Activated CD8-positive, alpha-beta memory T cell treated with anti-CD3 and anti-CD28 coated beads, Interleukin-2, amount 10 ng/mL, durations not matched to agents 7 days and 5 days (primary cell): ENCODE results near the gene CFH. TPM values are rescaled to one million over a fixed set of nuclear protein-coding genes. Genes with fewer than 3 reads are reported as not detected.
"Not testable (repeated sequence)": the region's sequence is repeated elsewhere in the genome, so short reads cannot be mapped to it uniquely, and the experiment has no call there.

Source experiments
- ATAC-seq: fragments of 150-1000 bp; cut with Tn5 transposase; one replicate; pipeline ENCODE4 v1.10.0; 2021; ENCODE audit warnings: moderate library complexity
- CTCF ChIA-PET: fragments of 350-600 bp; sonication (Branson Sonifier 250); formaldehyde crosslinking; loops from one replicate; lab custom pipeline; 2021; ENCODE audit warnings: antibody characterized with exemption; lab: Charles Lee
- DNase-seq: peaks from one replicate; pipeline ENCODE4 v3.0.0-alpha.2; 2020
- H3K27ac Mint-ChIP-seq: one replicate; pipeline ENCODE4 v1.8.0; 2021; ENCODE audit warnings: mild to moderate bottlenecking, mixed read lengths
- H3K27me3 Mint-ChIP-seq: one replicate; pipeline ENCODE4 v1.8.0; 2021; ENCODE audit warnings: mixed read lengths
- H3K36me3 Mint-ChIP-seq: one replicate; pipeline ENCODE4 v1.8.0; 2021; ENCODE audit warnings: mild to moderate bottlenecking, mixed read lengths
- H3K4me1 Mint-ChIP-seq: one replicate; pipeline ENCODE4 v1.8.0; 2021; ENCODE audit warnings: mixed read lengths
- H3K4me3 Mint-ChIP-seq: one replicate; pipeline ENCODE4 v1.8.0; 2021; ENCODE audit warnings: mild to moderate bottlenecking, moderate library complexity, mixed read lengths
- H3K9me3 Mint-ChIP-seq: one replicate; pipeline ENCODE4 v1.8.0; 2022; ENCODE audit warnings: low read depth, mixed read lengths
- total RNA-seq, 2 experiments: library from RNA; stranded (reverse); gene quantifications; one replicate each; pipeline ENCODE4 v1.2.3, GENCODE V29; 2021

Gene CFH
- 10 to 100 TPM in 1 of 2 experiments, 1 to 10 TPM in 1; 5.0 to 13.3 TPM for total RNA-seq

DNA sequence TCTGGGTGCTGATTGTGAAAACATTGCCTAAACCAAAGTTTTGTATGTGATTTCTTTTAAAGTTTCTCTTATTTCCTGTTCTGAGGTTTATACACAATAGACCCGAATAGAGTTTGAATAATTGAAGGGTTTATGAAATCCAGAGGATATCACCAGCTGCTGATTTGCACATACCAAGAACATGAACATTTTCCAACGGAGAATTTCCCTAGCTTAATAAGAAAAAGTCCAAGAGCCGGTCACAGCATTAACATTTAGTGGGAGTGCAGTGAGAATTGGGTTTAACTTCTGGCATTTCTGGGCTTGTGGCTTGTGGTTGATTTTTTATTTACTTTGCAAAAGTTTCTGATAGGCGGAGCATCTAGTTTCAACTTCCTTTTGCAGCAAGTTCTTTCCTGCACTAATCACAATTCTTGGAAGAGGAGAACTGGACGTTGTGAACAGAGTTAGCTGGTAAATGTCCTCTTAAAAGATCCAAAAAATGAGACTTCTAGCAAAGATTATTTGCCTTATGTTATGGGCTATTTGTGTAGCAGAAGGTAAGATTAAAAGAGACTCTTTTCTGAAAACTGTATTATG lies at the start of gene CFH:
TSS of gene CFH (plus strand) at position 407 of the 579 bp plus-strand sequence. CDS start at position 482, 75 bp downstream.
- CTCF ChIA-PET = interaction anchor here (1.7 kb wide), 1 partner anchor 9 kb away, joined by 5 read pairs; no protein-coding TSS in a partner anchor
- H3K27me3 Mint-ChIP-seq = peaks cover 4% of the 10 kb centered on the region

DNA sequence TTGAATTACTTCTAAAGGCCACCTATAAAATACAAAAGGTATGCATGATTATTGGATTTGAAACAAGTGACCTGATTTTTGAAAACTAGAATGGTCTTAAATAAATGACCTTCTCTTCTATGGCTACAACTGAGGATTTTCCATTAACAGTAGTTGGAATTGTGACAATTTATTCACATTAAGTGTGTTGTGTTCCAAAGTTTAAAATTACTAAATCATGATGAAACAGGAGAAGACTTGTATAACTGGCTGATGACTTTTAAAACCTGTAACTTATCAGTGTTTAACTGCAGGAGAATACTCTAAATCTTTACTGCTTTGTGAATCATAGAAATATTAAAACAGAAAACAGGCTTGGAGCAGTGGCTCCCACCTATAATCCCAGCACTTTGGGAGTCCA lies 48.2 kb upstream of the CFH start:
- H3K4me3 Mint-ChIP-seq = no peak overlapping the region
- peaks cover 29% of the 10 kb centered on the region for H3K27me3 Mint-ChIP-seq
- H3K4me1 Mint-ChIP-seq = peaks cover 6% of the 10 kb centered on the region
- DNase-seq = no peak
- H3K27ac Mint-ChIP-seq = no peak overlapping the region
- no peak for ATAC-seq
- H3K9me3 Mint-ChIP-seq = no peaks in the 10 kb centered on the region
- CTCF ChIA-PET = no interaction called here
- no peaks in the 10 kb centered on the region for H3K36me3 Mint-ChIP-seq

More for the DNA sequence above, at the start of gene CFH:
- Mint-ChIP-seq H3K36me3 (no peaks in the 10 kb centered on the region), H3K4me3 (peak within 1 kb of the TSS; percentile 72), H3K27ac (peak within 1 kb of the TSS; percentile 58), H3K4me1 (peaks cover 22% of the 10 kb centered on the region), H3K9me3 (no peaks in the 10 kb centered on the region)
- DNase-seq (no peak), ATAC-seq (peak; percentile 71)

- no peaks in the 10 kb centered on the region for H3K36me3 Mint-ChIP-seq
These were observed 43.9 kb upstream of the CFH start for GRCh38 chr1:196607981-196608380.

GRCh38 chr1:196608390-196609369 lies 43.2 kb upstream of the CFH start, which contains the start of gene KCNT2:
KCNT2 (minus strand) TSS chr1:196608440; CDS start chr1:196608309, 131 bp downstream.
- peaks cover 6% of the 10 kb centered on the region for H3K4me1 Mint-ChIP-seq
- CTCF ChIA-PET = interaction anchor here (1.1 kb wide), 1 partner anchor 18 kb away, joined by 3 read pairs; no protein-coding TSS in a partner anchor
- H3K4me3 Mint-ChIP-seq = peak within 1 kb of the TSS; percentile 53
- peaks cover 61% of the 10 kb centered on the region for H3K27me3 Mint-ChIP-seq
- DNase-seq (no peak), ATAC-seq (peak; percentile 33)
- H3K36me3 Mint-ChIP-seq = no peaks in the 10 kb centered on the region
- no peaks in the 10 kb centered on the region for H3K9me3 Mint-ChIP-seq
- no peak within 1 kb of the TSS for H3K27ac Mint-ChIP-seq

More at GRCh38 chr1:196607981-196608380, 43.9 kb upstream of the CFH start:
- Mint-ChIP-seq H3K4me1 (peaks cover 6% of the 10 kb centered on the region), H3K27ac (no peak overlapping the region), H3K9me3 (no peaks in the 10 kb centered on the region), H3K27me3 (peaks cover 60% of the 10 kb centered on the region), H3K4me3 (peak overlapping the region; percentile 53)
- ATAC-seq (no peak), DNase-seq (no peak)
- CTCF ChIA-PET = no interaction called here

- ATAC-seq = no peak
- CTCF ChIA-PET = interaction anchor here (1.1 kb wide), 1 partner anchor 17 kb away, joined by 3 read pairs; no protein-coding TSS in a partner anchor
- peaks cover 6% of the 10 kb centered on the region for H3K4me1 Mint-ChIP-seq
These were observed 42.5 kb upstream of the CFH start for GRCh38 chr1:196609370-196609737.

DNA sequence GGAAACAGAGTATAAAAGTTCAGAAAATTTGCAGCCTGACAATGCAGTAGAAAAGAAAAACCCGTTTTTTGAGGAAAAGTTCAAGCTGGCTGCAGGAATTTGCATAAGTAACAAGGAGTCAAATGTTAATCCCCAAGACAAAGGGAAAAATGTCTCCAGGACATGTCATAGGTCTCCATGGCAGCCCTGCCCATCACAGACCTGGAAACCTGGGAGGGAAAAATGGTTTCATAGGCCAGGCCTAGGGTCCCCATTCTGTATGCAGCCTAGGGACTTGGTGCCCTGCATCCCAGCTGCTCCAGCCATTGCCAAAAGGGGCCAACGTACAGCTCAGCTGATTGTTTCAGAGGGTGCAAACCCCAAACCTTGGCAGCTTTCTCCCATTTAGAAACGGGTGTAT lies 40.0 kb upstream of the CFH start:
- Mint-ChIP-seq H3K9me3 (no peaks in the 10 kb centered on the region), H3K4me1 (peaks cover 6% of the 10 kb centered on the region), H3K27me3 (peaks cover 47% of the 10 kb centered on the region), H3K4me3 (no peak overlapping the region), H3K36me3 (no peaks in the 10 kb centered on the region), H3K27ac (no peak overlapping the region)
- ATAC-seq (no peak), DNase-seq (no peak)
- CTCF ChIA-PET = no interaction called here

More at GRCh38 chr1:196609370-196609737, 42.5 kb upstream of the CFH start:
- DNase-seq = no peak
- Mint-ChIP-seq H3K27me3 (peaks cover 59% of the 10 kb centered on the region), H3K4me3 (no peak overlapping the region), H3K36me3 (no peaks in the 10 kb centered on the region), H3K27ac (no peak overlapping the region), H3K9me3 (no peaks in the 10 kb centered on the region)

DNA sequence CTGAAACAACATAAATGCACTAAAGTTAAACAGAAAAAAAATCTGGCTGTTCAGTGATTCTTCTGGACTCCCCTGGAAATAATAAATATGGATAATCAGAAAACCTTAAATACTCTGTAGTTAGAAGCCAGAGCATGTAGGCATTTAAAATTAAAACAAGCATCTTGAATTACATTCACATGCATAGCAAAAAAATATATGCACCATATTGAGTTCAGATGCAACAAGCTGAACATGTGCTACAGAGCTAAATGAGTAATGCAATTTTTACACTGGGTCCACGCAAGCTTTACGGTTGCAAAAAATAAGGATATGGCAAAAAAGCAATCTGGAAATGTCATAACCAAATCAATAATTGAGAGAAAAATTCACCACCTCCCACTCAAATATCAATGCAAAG lies 32.1 kb upstream of the CFH start:
- no peaks in the 10 kb centered on the region for H3K4me1 Mint-ChIP-seq
- H3K9me3 Mint-ChIP-seq = no peaks in the 10 kb centered on the region
- H3K4me3 Mint-ChIP-seq = no peak overlapping the region
- H3K36me3 Mint-ChIP-seq = no peaks in the 10 kb centered on the region
- H3K27ac Mint-ChIP-seq = no peak overlapping the region
- DNase-seq = no peak
- ATAC-seq = no peak
- H3K27me3 Mint-ChIP-seq = no peaks in the 10 kb centered on the region
- CTCF ChIA-PET = no interaction called here

DNA sequence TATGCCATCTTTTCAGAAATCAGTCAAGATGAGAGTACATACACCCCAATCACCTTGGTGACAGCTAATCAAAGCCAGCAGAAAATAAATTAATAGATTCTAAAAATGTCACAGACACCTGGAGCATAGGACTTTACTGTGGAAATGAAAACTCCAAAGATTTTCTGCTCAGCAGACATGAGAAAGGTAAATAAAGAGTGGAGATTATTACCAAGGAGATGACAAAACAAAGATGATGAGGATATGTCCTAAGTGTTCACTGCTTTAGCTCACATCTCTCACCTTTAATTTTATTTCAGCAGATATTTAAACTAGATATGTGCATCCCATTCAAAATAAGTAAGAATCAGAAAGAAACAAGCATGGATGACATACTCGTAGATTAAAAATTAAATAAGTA lies 28.8 kb upstream of the CFH start:
- H3K4me3 Mint-ChIP-seq = no peak overlapping the region
- ATAC-seq (no peak), DNase-seq (no peak)
- no peaks in the 10 kb centered on the region for H3K27me3 Mint-ChIP-seq
- no peaks in the 10 kb centered on the region for H3K4me1 Mint-ChIP-seq
- no peak overlapping the region for H3K27ac Mint-ChIP-seq
- no peaks in the 10 kb centered on the region for H3K36me3 Mint-ChIP-seq
- CTCF ChIA-PET = no interaction called here
- H3K9me3 Mint-ChIP-seq = no peaks in the 10 kb centered on the region

- ATAC-seq (no peak), DNase-seq (no peak)
- no peaks in the 10 kb centered on the region for H3K36me3 Mint-ChIP-seq
- no peaks in the 10 kb centered on the region for H3K4me1 Mint-ChIP-seq
- H3K27me3 Mint-ChIP-seq = no peaks in the 10 kb centered on the region
- no peak overlapping the region for H3K4me3 Mint-ChIP-seq
- H3K9me3 Mint-ChIP-seq = peaks cover 3% of the 10 kb centered on the region
- CTCF ChIA-PET = no interaction called here
- H3K27ac Mint-ChIP-seq = no peak overlapping the region
These were observed 23.0 kb upstream of the CFH start for GRCh38 chr1:196628838-196629237.

- H3K27me3 Mint-ChIP-seq = peaks cover 2% of the 10 kb centered on the region
- CTCF ChIA-PET = no interaction called here
- DNase-seq = no peak
These were observed 14.2 kb upstream of the CFH start for GRCh38 chr1:196637606-196638005.

DNA sequence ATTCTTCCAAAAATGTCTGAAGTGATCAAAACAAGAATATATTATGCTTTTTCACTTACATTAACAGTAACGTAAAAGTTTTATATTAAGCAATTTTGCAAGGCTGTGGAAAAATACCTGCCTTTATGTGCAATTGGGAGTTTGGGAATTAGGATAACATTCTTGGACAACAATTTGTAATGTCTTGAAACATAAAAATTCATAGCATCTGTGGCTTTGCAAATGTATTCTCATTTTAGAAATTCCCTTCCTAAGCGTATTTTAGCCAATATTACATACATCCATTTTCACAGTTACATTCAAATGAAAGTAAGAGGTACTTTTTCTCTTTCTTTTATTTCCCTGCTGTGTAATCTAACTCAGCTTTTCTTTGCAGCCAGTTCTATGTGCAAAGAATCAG lies 13.4 kb upstream of the CFH start:
- Mint-ChIP-seq H3K36me3 (no peaks in the 10 kb centered on the region), H3K4me3 (no peak overlapping the region), H3K27ac (no peak overlapping the region), H3K4me1 (no peaks in the 10 kb centered on the region), H3K27me3 (peaks cover 5% of the 10 kb centered on the region), H3K9me3 (no peaks in the 10 kb centered on the region)
- ATAC-seq (no peak), DNase-seq (no peak)
- CTCF ChIA-PET = no interaction called here

More at GRCh38 chr1:196637606-196638005, 14.2 kb upstream of the CFH start:
- ATAC-seq = no peak
- H3K4me3 Mint-ChIP-seq = no peak overlapping the region
- no peaks in the 10 kb centered on the region for H3K4me1 Mint-ChIP-seq
- no peak overlapping the region for H3K27ac Mint-ChIP-seq
- H3K36me3 Mint-ChIP-seq = no peaks in the 10 kb centered on the region
- no peaks in the 10 kb centered on the region for H3K9me3 Mint-ChIP-seq

DNA sequence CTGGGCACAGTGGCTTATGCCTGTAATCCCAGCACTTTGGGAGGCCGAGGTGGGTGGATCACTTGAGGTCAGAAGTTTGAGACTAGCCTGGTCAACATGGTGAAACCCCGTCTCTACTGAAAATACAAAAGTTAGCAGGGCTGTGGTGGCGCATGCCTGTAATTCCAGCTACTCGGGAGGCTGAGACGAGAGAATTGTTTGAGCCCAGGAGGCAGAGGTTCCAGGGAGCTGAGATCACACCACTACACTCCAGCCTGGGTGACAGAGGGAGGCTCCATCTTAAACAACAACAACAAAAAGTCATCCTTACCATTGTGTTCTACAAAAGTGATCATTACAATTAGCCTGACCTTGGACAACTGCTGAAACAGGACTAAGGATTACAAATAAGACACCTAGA lies 12.6 kb upstream of the CFH start:
- H3K9me3 Mint-ChIP-seq, H3K36me3 Mint-ChIP-seq, H3K4me1 Mint-ChIP-seq, H3K27me3 Mint-ChIP-seq, CTCF ChIA-PET, DNase-seq, H3K27ac Mint-ChIP-seq, H3K4me3 Mint-ChIP-seq, ATAC-seq: not testable (repeated sequence)

GRCh38 chr1:196640976-196641375 lies 10.9 kb upstream of the CFH start:
- Mint-ChIP-seq H3K4me3 (no peak overlapping the region), H3K9me3 (no peaks in the 10 kb centered on the region), H3K27me3 (peaks cover 16% of the 10 kb centered on the region), H3K36me3 (no peaks in the 10 kb centered on the region), H3K4me1 (no peaks in the 10 kb centered on the region), H3K27ac (no peak overlapping the region)
- DNase-seq (no peak), ATAC-seq (no peak)
- CTCF ChIA-PET = interaction anchor here (1.2 kb wide), 1 partner anchor 21 kb away, joined by 4 read pairs; no protein-coding TSS in a partner anchor
